HG03354 (cell line): ENCODE measurements around the gene RBFOX2.
"Not testable (repeated sequence)": the region's sequence is repeated elsewhere in the genome, so short reads cannot be mapped to it uniquely, and the experiment has no call there.

ENCODE experiments used
- ATAC-seq: cut with Tn5 transposase; IDR thresholded peaks from one replicate; pipeline ENCODE4 v1.9.1; 2021; ENCODE audit warnings: mild to moderate bottlenecking; ENCODE audit not compliant: unreplicated experiment, poor library complexity, severe bottlenecking

Gene RBFOX2

GRCh38 chr22:35842954-35843353, 185.7 kb downstream of the RBFOX2 start:
- ATAC-seq: no peak

GRCh38 chr22:35842519-35842913, 186.1 kb downstream of the RBFOX2 start:
- ATAC-seq: no peak

DNA sequence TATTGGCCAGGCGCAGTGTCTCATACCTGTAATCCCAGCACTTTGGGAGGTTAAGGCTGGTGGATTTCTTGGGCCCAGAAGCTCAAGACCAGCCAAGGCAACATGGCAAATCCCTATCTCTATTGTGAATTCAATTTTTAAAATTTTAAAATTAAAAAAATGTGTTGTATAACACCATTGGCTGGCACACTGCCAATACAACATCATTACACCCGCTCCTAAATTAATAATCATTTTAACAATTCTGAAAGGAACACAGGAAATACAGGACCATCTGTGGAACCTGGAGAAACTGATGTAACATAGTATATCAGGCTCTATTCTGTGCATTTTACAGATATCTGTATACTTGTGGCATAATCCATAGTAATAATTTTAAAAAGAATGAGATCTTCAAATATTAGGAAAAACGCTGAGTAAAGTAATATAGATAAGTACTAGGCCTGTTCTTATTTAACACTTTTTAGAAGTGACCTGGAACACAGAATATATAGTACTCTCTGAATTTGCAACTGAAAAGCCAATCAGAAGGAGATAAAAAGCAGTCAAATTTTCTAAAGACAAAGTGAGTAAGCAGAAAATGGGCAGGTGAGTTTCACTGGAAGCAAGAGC, 186.6 kb downstream of the RBFOX2 start:
- no peak for ATAC-seq

- ATAC-seq: no peak
Measured at GRCh38 chr22:35840302-35840739, 188.3 kb downstream of the RBFOX2 start.

DNA sequence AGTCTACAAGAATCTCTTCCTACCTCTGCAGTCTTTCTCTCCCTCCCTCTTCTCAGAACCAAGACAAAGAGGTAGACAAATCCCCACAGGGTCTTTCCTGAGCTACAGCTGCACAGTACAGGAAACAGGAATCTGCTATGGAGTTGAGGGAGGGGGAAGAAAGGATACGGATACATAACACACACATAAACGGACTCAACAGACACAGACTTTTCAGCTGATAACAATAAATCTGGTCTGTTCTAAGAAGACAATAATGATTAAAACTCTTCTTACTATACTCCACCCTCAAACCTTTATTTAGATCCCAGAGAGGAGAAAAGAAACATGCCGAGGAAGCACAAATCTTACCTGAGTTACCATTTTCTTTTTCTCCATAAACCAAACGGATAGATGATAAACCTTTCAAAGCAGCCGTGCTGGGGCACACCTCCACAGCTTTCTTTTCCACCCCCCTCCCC, 188.8 kb downstream of the RBFOX2 start:
- ATAC-seq: no peak

- ATAC-seq: no peak
Measured at GRCh38 chr22:35838855-35839576, 189.6 kb downstream of the RBFOX2 start.

DNA sequence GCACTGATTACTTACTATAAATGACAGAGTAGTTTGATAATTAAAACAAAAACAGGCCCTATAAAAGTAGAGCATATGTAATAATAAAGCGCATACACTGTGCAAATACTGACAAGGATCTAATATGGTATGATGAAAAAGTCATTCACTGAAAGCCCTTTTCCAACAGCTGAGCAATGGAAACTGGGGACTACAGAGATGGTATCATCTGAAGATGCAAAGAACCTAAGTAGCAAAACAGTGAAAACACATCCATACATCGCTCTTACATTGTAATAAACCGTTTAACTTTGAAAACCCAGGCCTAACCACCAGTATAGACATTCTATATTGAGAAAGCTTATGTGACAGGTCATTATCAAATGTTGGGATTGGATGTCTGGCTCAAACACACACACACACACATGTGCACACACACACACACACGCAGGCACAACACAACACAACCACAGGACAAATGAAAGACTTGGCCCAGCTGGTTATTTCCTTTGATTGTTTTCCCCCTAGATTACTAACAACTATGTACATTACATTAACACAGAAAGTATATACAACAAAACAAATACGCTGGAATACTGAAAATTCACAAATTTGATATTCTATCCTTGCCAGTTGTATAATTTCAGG, 191.4 kb downstream of the RBFOX2 start:
- ATAC-seq: no peak

- ATAC-seq: no peak
Measured at GRCh38 chr22:35835998-35836691, 192.5 kb downstream of the RBFOX2 start.

DNA sequence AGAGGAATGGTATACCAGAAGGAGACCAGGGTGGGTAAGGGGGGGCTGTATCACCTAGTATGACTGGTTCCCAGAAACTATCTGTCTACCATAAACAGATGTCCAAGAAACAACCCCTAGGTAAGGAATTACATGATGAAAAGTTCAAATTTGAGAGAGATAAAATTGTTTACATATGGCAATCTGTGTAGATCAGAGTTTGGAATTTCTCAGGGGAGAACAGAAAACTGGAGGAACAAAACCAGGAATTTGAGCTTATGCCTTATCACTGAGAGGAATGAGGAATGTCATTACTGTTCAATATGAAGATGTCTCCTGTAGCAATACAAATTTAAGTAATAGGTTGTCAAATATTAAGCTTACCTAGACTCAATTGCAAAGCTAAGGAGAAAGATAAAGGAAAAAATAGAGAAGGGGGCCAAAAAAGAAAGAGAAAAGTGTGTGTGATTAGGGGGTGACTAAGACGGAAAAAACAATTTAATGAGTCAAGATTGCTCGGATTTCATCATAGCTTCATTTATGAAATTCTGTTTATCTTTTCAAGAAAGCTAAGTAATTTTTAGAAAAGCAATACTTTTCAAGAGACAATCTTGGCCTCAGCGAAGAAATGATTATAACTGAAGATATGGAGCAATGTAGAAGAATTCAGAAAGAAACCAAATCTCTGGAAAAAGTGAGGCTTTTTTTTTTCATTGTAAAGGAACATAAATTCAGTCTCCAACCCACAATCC, 193.2 kb downstream of the RBFOX2 start:
- no peak for ATAC-seq

DNA sequence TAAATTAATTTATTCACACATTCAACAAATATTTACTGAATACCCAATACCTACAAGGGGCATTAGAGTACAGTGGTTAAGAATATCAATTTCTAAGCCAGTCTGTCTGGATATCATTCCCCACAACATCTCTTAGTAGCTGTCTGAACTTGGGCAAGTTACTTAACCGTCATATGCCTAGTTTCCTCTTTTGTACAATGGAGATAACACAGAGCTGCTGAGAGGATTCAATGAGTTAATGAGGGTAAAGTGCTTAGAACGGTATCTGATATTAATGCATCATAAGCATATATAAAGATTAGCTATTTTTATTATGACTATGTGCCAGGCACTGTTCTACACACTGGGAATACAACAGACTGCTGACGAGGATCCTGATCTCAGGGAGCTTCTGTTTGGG, 194.6 kb downstream of the RBFOX2 start:
- no peak for ATAC-seq

DNA sequence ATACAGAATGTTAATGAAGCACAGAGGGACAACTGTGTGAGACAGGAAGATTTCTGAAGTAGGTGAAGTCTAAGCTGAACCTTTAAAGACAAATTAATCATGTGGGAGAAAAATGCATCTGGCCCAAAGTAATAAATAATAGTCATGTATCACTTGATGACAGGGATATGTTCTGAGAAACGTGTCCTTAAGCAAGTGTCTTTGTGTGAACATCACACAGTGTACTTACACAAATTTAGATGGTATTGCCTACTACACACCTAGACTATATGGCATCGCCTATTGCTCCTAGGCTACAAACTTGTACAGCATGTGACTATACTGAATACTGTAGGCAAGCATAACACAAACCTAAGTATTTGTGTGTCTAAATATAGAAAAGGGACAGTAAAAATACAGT, 198.3 kb downstream of the RBFOX2 start:
- ATAC-seq: no peak

- ATAC-seq: no peak
Measured at GRCh38 chr22:35824256-35824655, 204.4 kb downstream of the RBFOX2 start.

DNA sequence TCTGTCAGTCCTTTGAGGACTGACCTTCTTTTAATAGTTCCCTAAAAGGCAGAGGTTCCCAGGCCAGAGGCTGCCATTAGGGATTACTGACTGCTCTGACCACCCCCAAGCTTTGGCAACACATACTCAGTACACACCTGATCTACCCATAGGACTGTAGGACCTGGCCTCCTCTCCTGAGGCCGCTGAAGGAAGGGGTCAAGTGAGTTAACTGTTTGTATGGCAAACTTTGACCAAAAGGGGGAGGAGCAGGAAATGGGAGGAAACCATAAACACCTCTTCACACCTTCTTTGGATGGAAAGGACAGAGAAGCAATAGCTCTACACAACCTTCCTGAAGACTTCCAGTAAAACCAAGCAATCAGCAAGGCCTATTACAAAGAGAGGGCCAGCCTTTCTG, 207.0 kb downstream of the RBFOX2 start:
- ATAC-seq: no peak

GRCh38 chr22:35819421-35819820, 209.2 kb downstream of the RBFOX2 start:
- no peak for ATAC-seq

DNA sequence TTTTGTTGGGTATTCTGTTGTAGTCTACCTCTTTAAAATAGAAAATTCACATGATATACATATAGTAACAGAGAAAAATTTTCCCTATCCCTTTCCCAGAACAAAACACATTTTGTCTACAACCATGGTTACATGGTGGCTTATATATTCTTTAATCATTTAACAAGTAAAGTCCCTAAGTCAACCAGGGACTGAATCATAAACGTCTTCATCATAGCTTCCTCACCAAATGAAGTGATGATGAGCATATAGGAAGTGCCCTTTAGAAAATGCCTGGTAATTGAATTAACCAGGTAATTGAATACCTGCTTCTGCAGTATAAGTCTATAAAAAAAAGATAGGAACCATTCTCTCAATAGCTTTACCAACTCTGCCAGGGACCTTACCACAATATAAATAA, 209.7 kb downstream of the RBFOX2 start:
- no peak for ATAC-seq

DNA sequence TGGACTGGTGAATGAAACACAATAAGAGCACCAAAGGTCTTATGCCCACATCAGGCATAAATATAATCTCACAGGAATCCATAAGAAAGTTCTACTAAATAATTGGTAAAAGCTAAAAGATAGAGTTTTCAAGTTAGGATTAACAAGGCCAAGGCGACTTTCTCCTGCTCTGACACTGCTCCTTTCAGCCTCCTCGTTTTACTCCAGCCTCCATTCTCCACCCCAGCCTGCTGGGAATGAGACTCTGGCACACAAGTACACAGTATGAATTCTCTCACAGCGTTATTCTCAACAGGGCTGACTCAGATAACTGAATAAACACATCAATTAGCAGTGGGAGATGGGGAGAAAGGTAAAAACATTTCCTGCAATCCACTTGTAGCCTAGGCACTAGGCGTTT, 216.0 kb downstream of the RBFOX2 start:
- no peak for ATAC-seq

DNA sequence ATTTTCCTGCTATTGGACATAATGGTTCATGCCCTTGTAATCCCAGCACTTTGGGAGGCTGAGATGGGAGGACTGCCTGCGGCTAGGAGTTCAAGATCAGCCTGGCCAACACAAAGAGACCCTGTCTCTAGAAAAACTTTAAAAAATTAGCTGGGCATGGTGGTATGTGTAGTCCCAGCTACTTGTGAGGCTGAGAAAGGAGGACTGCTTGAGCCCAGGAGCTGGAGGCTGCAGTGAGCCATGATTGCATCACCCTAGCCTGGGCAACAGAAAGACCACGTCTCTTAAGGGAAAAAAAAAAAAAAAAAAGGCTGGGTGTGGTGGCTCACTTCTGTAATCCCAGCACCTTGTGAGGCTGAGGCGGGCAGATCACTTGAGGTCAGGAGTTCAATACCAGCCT, 217.0 kb downstream of the RBFOX2 start:
- ATAC-seq: no peak

DNA sequence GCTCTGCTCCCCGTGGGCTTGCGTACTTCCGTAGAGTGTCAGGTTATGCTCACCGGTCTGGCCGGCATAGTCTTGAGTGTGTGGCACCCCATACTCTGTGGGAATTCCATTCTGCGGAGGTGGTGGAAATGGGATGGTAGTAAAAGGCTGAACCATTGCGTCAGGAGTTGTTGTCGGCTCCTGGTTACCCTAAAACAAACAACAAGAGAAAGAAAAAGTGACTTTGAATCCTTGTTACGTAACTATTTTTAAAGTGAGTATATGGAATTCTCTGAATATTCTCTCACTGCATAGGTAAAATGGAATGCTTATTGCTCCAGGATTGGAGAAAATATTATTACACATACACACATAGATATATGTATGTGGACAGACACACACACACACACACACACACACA, 218.8 kb downstream of the RBFOX2 start:
- no peak for ATAC-seq

DNA sequence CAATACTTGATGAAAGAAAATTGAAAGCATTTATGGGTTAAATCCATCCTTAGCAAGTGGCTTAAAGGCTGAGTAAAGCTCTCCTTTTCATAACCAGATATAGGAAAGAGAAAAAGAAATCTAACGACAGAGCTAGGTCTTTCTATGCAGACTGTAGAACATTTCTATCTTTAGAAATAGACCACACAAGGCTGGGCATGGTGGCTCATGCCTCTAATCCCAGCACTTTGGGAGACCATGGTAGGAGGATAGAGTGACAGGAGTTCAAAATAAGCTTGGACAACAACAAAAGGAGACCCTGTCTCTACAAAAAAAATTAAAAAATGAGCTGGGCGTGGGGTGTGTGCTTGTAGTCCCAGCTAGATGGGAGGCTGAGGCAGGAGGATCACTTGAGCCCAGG, 220.2 kb downstream of the RBFOX2 start:
- no peak for ATAC-seq

GRCh38 chr22:35806668-35807067, 222.0 kb downstream of the RBFOX2 start:
- not testable (repeated sequence) for ATAC-seq
